ENCODE data around the gene FAM111A. TPM values are rescaled to one million over a fixed set of nuclear protein-coding genes. Genes with fewer than 3 reads are reported as not detected.
"Not testable (repeated sequence)": the region's sequence is repeated elsewhere in the genome, so short reads cannot be mapped to it uniquely, and the experiment has no call there.

FAM111A gene
- 10 to 100 TPM; 12.6 to 15.6 (median 15.5) TPM for total RNA-seq

- Mint-ChIP-seq H3K4me3 (peak within 1 kb of the TSS; percentile 94), H3K9me3 (no peaks in the 10 kb centered on the region), H3K36me3 (ENCODE audit: insufficient read depth) (peaks cover 6% of the 10 kb centered on the region), H3K4me1 (ENCODE audit: low read depth) (peaks cover 44% of the 10 kb centered on the region), H3K27me3 (ENCODE audit: low read depth) (no peaks in the 10 kb centered on the region)
- ATAC-seq (peak; percentile 75 to 78), DNase-seq (peak; percentile 76)
These were observed at the start of gene FAM111A for GRCh38 chr11:59142530-59143507. Gene FAM111A (plus strand): TSS chr11:59142856. CDS start chr11:59148873, 6,017 bp downstream.

- ATAC-seq; H3K9me3 Mint-ChIP-seq; H3K4me3 Mint-ChIP-seq; H3K36me3 Mint-ChIP-seq (ENCODE audit: insufficient read depth); H3K4me1 Mint-ChIP-seq (ENCODE audit: low read depth); DNase-seq: not testable (repeated sequence)
- H3K27me3 Mint-ChIP-seq (ENCODE audit: low read depth) = peaks cover 19% of the 10 kb centered on the region
These were observed 49.1 kb upstream of the FAM111A start for GRCh38 chr11:59093576-59093975.

DNA sequence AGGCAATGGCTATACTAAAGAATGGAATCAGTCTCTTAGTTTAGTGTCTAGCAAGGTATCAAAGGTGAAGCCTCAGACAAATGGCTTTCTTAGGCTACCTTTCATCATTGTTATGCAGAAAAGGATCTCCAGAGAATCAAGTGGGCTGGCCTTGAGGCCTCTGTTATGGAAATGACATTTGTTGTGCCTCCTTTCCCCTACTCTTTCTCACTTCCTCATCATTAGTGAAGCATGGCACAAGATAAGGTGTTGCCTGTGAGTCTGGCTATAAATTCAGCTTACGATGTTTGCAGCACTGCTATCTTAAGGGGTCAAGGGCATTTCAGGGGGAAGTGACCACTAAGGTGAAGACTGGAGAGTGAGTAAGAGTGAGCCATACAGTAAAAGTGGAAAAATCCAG is 47.4 kb upstream of the FAM111A start:
- not testable (repeated sequence) for DNase-seq; H3K4me3 Mint-ChIP-seq; H3K36me3 Mint-ChIP-seq (ENCODE audit: insufficient read depth); H3K9me3 Mint-ChIP-seq; H3K4me1 Mint-ChIP-seq (ENCODE audit: low read depth); ATAC-seq
- H3K27me3 Mint-ChIP-seq (ENCODE audit: low read depth) = peaks cover 23% of the 10 kb centered on the region

DNA sequence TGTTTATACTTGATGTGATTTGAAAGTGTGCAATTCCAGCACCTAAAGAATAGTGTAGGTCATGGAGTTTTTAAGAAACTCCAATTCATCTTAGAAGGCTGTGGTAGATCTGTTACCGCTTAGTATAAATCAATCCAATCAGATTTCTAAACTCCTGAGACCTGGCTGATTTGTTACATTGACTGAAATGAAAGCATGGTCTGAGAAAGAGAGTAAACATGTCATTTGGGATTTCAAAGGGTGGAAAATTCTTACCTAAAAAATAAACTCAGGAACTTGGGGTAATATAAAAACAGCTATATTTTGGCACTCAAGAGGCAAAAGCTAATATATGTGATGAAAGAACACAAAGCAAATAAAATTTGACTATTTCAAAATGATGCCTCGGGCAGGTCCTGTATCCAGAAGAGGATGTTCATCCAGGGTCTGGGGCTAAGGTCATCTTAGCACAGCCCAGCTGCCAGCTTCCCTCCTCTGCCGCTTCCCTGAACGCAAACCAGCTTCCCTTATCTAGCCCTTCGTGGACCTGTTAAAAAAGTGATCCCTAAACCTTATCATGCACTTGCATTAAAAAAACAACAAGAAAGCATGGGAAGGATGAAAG is 46.6 kb upstream of the FAM111A start:
- H3K27me3 Mint-ChIP-seq (ENCODE audit: low read depth) = peaks cover 30% of the 10 kb centered on the region
- not testable (repeated sequence) for H3K4me3 Mint-ChIP-seq; ATAC-seq; H3K36me3 Mint-ChIP-seq (ENCODE audit: insufficient read depth); H3K4me1 Mint-ChIP-seq (ENCODE audit: low read depth); H3K9me3 Mint-ChIP-seq; DNase-seq

GRCh38 chr11:59097113-59097708 is 45.4 kb upstream of the FAM111A start:
- peak; percentile 62 for DNase-seq
- H3K9me3 Mint-ChIP-seq = no peaks in the 10 kb centered on the region
- no peaks in the 10 kb centered on the region for H3K36me3 Mint-ChIP-seq (ENCODE audit: insufficient read depth)
- peak; percentile 61 to 72 for ATAC-seq
- H3K27me3 Mint-ChIP-seq (ENCODE audit: low read depth) = peaks cover 37% of the 10 kb centered on the region
- H3K4me3 Mint-ChIP-seq = no peak overlapping the region
- peaks cover 17% of the 10 kb centered on the region for H3K4me1 Mint-ChIP-seq (ENCODE audit: low read depth)

DNA sequence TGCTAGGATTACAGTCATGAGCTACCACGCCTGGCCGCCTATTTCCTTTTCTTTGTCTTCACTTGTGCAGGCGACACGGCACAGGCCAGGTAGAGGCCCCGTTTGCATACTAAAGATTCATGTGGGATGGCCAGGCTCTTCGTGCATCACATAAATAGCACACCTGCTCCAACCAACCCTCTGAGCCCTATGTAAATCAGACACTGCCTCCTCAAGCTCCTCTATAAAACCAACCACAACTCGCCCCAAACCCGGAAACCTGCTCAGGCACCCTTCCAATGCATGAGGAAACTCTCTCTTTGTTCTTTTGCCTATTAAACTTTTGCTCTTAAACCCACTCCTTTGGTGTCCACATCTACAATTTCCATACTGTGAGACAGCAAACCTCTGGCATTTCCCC is 44.7 kb upstream of the FAM111A start:
- H3K4me3 Mint-ChIP-seq; H3K36me3 Mint-ChIP-seq (ENCODE audit: insufficient read depth); DNase-seq; ATAC-seq; H3K9me3 Mint-ChIP-seq: not testable (repeated sequence)
- Mint-ChIP-seq H3K27me3 (ENCODE audit: low read depth) (peaks cover 37% of the 10 kb centered on the region), H3K4me1 (ENCODE audit: low read depth) (peaks cover 20% of the 10 kb centered on the region)

- Mint-ChIP-seq H3K9me3 (no peaks in the 10 kb centered on the region), H3K4me1 (ENCODE audit: low read depth) (peaks cover 38% of the 10 kb centered on the region), H3K36me3 (ENCODE audit: insufficient read depth) (no peaks in the 10 kb centered on the region), H3K27me3 (ENCODE audit: low read depth) (peaks cover 47% of the 10 kb centered on the region), H3K4me3 (peak overlapping the region; percentile 73)
- ATAC-seq (peak; percentile 61 to 64), DNase-seq (peak; percentile 36)
These were observed 40.3 kb upstream of the FAM111A start for GRCh38 chr11:59102259-59102765.

GRCh38 chr11:59106363-59107336 is 36.0 kb upstream of the FAM111A start, which contains the start of gene FAM111B:
Gene FAM111B (plus strand): TSS chr11:59107237. CDS start chr11:59109626, 2,389 bp downstream.
- DNase-seq (peak; percentile 25), ATAC-seq (peak; percentile 88 to 89)
- peaks cover 22% of the 10 kb centered on the region for H3K27me3 Mint-ChIP-seq (ENCODE audit: low read depth)
- H3K4me3 Mint-ChIP-seq = peak within 1 kb of the TSS; percentile 81
- no peaks in the 10 kb centered on the region for H3K36me3 Mint-ChIP-seq (ENCODE audit: insufficient read depth)
- H3K4me1 Mint-ChIP-seq (ENCODE audit: low read depth) = peaks cover 41% of the 10 kb centered on the region
- H3K9me3 Mint-ChIP-seq = no peaks in the 10 kb centered on the region

DNA sequence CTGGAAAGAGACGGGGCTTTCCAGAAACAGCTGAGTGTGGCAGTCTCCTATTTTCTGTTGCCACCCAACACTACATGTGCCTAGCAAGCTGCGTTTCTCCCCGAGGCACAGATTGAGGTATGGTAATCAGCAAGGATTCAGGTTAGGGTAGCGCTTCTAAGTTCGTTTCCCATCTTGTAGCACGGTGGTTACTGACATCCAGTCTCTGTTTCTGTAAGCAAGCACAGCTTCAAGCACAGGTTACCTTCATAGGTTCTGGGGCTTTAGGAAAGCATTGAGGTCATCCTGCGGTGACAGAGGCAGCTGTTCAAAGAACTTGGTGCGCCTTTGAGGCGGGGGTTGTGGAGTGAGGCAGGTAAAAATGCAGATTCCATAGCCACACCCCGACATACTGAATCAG is 34.9 kb upstream of the FAM111A start:
- peak overlapping the region; percentile 81 for H3K4me3 Mint-ChIP-seq
- H3K27me3 Mint-ChIP-seq (ENCODE audit: low read depth) = peaks cover 17% of the 10 kb centered on the region
- H3K9me3 Mint-ChIP-seq; DNase-seq; ATAC-seq; H3K36me3 Mint-ChIP-seq (ENCODE audit: insufficient read depth): not testable (repeated sequence)
- peaks cover 35% of the 10 kb centered on the region for H3K4me1 Mint-ChIP-seq (ENCODE audit: low read depth)

- Mint-ChIP-seq H3K9me3 (peaks cover 5% of the 10 kb centered on the region), H3K27me3 (ENCODE audit: low read depth) (no peaks in the 10 kb centered on the region), H3K4me3 (no peak overlapping the region), H3K36me3 (ENCODE audit: insufficient read depth) (peaks cover 1% of the 10 kb centered on the region), H3K4me1 (ENCODE audit: low read depth) (peaks cover 14% of the 10 kb centered on the region)
- no peak for DNase-seq
- ATAC-seq = no peak
These were observed 30.2 kb upstream of the FAM111A start for GRCh38 chr11:59112494-59112893.

GRCh38 chr11:59114344-59114743 is 28.3 kb upstream of the FAM111A start:
- Mint-ChIP-seq H3K9me3 (peaks cover 16% of the 10 kb centered on the region), H3K27me3 (ENCODE audit: low read depth) (no peaks in the 10 kb centered on the region), H3K4me1 (ENCODE audit: low read depth) (peaks cover 2% of the 10 kb centered on the region), H3K36me3 (ENCODE audit: insufficient read depth) (peaks cover 3% of the 10 kb centered on the region), H3K4me3 (no peak overlapping the region)
- ATAC-seq (no peak), DNase-seq (no peak)

DNA sequence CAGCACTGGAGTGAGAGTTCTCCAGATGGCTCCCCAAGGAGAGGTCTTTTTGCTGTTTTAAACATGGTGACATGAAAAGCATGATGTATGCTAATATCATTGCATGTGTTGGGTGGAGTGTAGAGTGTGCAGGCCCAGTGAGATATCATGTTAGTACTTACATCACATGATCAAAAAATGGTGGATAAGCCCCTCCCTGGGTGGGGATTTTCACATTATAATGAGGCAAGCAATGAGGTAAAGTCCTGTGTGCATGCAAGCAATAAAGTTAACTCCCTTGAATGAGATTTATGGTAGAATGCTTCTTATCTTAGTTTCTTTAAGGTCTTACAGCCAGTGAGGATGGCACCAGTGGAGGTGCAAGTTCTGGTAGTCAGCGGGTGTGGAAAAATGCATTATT is 27.1 kb upstream of the FAM111A start:
- H3K36me3 Mint-ChIP-seq (ENCODE audit: insufficient read depth) = peaks cover 3% of the 10 kb centered on the region
- H3K4me3 Mint-ChIP-seq = no peak overlapping the region
- ATAC-seq (no peak), DNase-seq (no peak)
- H3K9me3 Mint-ChIP-seq = peaks cover 16% of the 10 kb centered on the region
- H3K27me3 Mint-ChIP-seq (ENCODE audit: low read depth) = no peaks in the 10 kb centered on the region
- H3K4me1 Mint-ChIP-seq (ENCODE audit: low read depth) = peaks cover 2% of the 10 kb centered on the region

DNA sequence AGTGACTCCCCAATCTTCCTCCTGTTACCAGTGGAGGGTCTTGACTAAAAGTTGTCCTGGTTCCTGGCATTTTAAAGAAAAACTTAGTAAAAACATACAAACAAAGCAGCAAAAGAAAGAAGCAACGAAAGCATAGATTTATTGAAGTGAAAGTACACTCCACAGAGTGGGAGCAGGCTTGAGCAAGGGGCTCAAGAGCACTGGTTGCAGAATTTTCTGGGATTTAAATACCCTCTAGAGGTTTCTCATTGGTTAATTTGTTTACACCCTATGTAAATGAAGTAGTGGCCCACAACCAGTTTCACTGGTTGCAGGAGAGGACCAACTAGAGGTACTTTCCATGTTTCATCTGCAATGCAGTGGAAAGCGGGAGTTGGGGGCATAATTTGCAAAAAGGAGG is 24.9 kb upstream of the FAM111A start:
- no peak for ATAC-seq
- Mint-ChIP-seq H3K27me3 (ENCODE audit: low read depth) (no peaks in the 10 kb centered on the region), H3K4me1 (ENCODE audit: low read depth) (no peaks in the 10 kb centered on the region), H3K9me3 (peaks cover 16% of the 10 kb centered on the region), H3K4me3 (no peak overlapping the region), H3K36me3 (ENCODE audit: insufficient read depth) (peaks cover 3% of the 10 kb centered on the region)
- DNase-seq = no peak

Measured in activated T-cell treated with anti-CD3 and anti-CD28 coated beads, Interleukin-2, amount 50 U/mL, for 4 hours (primary cell).